Keratinocyte (primary cell): ENCODE results near the gene ADAMTSL1. TPM values are rescaled to one million over a fixed set of nuclear protein-coding genes. Genes with fewer than 3 reads are reported as not detected.

Source experiments
- DNase-seq: peaks from one replicate; pipeline ENCODE4 v3.0.0-alpha.2; 2011; ENCODE audit warnings: low read depth, missing footprints, low spot score
- FAIRE-seq: peaks from 2 replicates; lab custom pipeline; 2011; peaks lifted over from hg19 to GRCh38; lab: Jason Lieb, UNC
- H2AFZ ChIP-seq: 2 replicates; pipeline ENCODE4 v1.6.0; 2012; ENCODE audit warnings: low read length, control low read depth, inconsistent platforms; ENCODE audit not compliant: control insufficient read depth
- H3K27ac ChIP-seq: 2 replicates; pipeline ENCODE4 v1.5.1; 2011; ENCODE audit warnings: low read length; ENCODE audit not compliant: control insufficient read depth, insufficient read depth
- H3K27me3 ChIP-seq: 3 replicates; pipeline ENCODE4 v1.6.0; 2011; ENCODE audit warnings: low read length; ENCODE audit not compliant: control insufficient read depth, insufficient read depth; ENCODE audit errors: extremely low read depth
- H3K36me3 ChIP-seq, 2 experiments: 2 replicates in 1 of 2; 3 replicates in 1 of 2; pipeline ENCODE4 v1.5.1; 2011; ENCODE audit warnings: low read length in 2 of 2, mild to moderate bottlenecking in 1 of 2; ENCODE audit not compliant: control insufficient read depth in 2 of 2, insufficient read depth in 2 of 2; ENCODE audit errors: extremely low read depth in 1 of 2
- H3K4me1 ChIP-seq: 3 replicates; pipeline ENCODE4 v1.5.1; 2011; ENCODE audit warnings: low read length; ENCODE audit not compliant: control insufficient read depth, insufficient read depth; ENCODE audit errors: extremely low read depth
- H3K4me2 ChIP-seq: 3 replicates; pipeline ENCODE4 v1.6.0; 2011; ENCODE audit warnings: low read depth, low read length; ENCODE audit not compliant: control insufficient read depth, insufficient read depth; ENCODE audit errors: extremely low read depth
- H3K4me3 ChIP-seq, 3 experiments: fragments of 200-600 bp in 1 of 3; sonication (generic) in 1 of 3; 2 replicates in 2 of 3; 3 replicates in 1 of 3; pipeline ENCODE4 v1.5.1; 2011 to 2016; ENCODE audit warnings: low read length in 3 of 3, mild to moderate bottlenecking in 3 of 3, control low read depth in 2 of 3, inconsistent platforms in 1 of 3, low read depth in 1 of 3, mixed read lengths in 1 of 3, mixed run types in 1 of 3, moderate library complexity in 1 of 3; ENCODE audit not compliant: control insufficient read depth in 2 of 3, insufficient read depth in 2 of 3; ENCODE audit errors: extremely low read depth in 1 of 3
- H3K79me2 ChIP-seq: 2 replicates; pipeline ENCODE4 v1.6.0; 2012; ENCODE audit warnings: low read length; ENCODE audit not compliant: control insufficient read depth, insufficient read depth
- H3K9ac ChIP-seq: 3 replicates; pipeline ENCODE4 v1.6.0; 2011; ENCODE audit warnings: low read length; ENCODE audit not compliant: control insufficient read depth, insufficient read depth; ENCODE audit errors: extremely low read depth
- H3K9me1 ChIP-seq: 3 replicates; pipeline ENCODE4 v1.6.0; 2011; ENCODE audit warnings: low read length; ENCODE audit not compliant: control insufficient read depth, insufficient read depth; ENCODE audit errors: extremely low read depth
- H3K9me3 ChIP-seq: 2 replicates; pipeline ENCODE4 v1.5.1; 2012; ENCODE audit warnings: low read depth, low read length; ENCODE audit not compliant: control insufficient read depth
- H4K20me1 ChIP-seq: 3 replicates; pipeline ENCODE4 v1.6.0; 2011; ENCODE audit warnings: low read length; ENCODE audit not compliant: control insufficient read depth, insufficient read depth; ENCODE audit errors: extremely low read depth
- EZH2 ChIP-seq: IDR thresholded peaks from one replicate; pipeline ENCODE4 v1.6.1; 2012; ENCODE audit warnings: inconsistent platforms, mild to moderate bottlenecking, low read length, moderate library complexity
- dilution Hi-C: fragments of 300-500 bp; cut with MboI; formaldehyde crosslinking; loops from one replicate; pipeline ENCODE4 v1.7.0; 2020; ENCODE audit warnings: low sequenced_read_pairs; ENCODE audit not compliant: extremely low pct_ligation_motif_present
- polyA plus RNA-seq, 5 experiments: library from polyadenylated mRNA; depleted of rRNA in 3 of 5; stranded (reverse) in 3 of 5; stranded (forward) in 1 of 5; unstranded in 1 of 5; fragments of >200 nt; gene quantifications; 1 replicate in 1 of 5; 2 replicates in 3 of 5; 3 replicates in 1 of 5; pipeline versions ENCODE4 v1.2.1 to v1.2.3, GENCODE V29; 2011 to 2012; ENCODE audit warnings: missing spikeins in 2 of 5, low read depth in 1 of 5, low replicate concordance in 1 of 5
- TF ChIP-seq, protein P1 (sequence below), 3 experiments: IDR thresholded peaks in 1 of 3; conservative IDR thresholded peaks in 1 of 3; optimal IDR thresholded peaks in 1 of 3; 2 replicates in 2 of 3; 3 replicates in 1 of 3; pipeline versions ENCODE3 to v1.5.1; 2011; ENCODE audit warnings: low read length in 3 of 3, mild to moderate bottlenecking in 3 of 3, moderate library complexity in 2 of 3, control low read depth in 1 of 3, inconsistent platforms in 1 of 3; ENCODE audit not compliant: insufficient read depth in 2 of 3; ENCODE audit errors: extremely low read depth in 1 of 3

The ADAMTSL1 gene
- polyA plus RNA-seq, 1 donor (not counting 4 experiments of a cell fraction or from before 2014, with no cell fraction given) = 1.1 TPM

GRCh38 chr9:18482371-18482770 is 8.4 kb downstream of the ADAMTSL1 start:
- no peak for FAIRE-seq
- Histone ChIP-seq H3K79me2 (no peaks in the 10 kb centered on the region), H3K4me2 (no peak overlapping the region), H3K4me1 (no peaks in the 10 kb centered on the region), H3K9me1 (no peaks in the 10 kb centered on the region), H4K20me1 (no peaks in the 10 kb centered on the region), H3K27ac (no peak overlapping the region), H3K36me3 (no peaks in the 10 kb centered on the region), H3K27me3 (no peaks in the 10 kb centered on the region), H3K4me3 (no peak overlapping the region), H3K9me3 (no peaks in the 10 kb centered on the region), H2AFZ (no peak overlapping the region), H3K9ac (no peak overlapping the region)
- DNase-seq = no peak
- dilution Hi-C loops = loop anchor here (25.0 kb wide), 1 partner anchor 95 kb away; no protein-coding TSS in a partner anchor
- TF ChIP-seq EZH2 = no peak

GRCh38 chr9:18485714-18486113 is 11.8 kb downstream of the ADAMTSL1 start:
- Histone ChIP-seq H3K9me1 (no peaks in the 10 kb centered on the region), H3K4me1 (peaks cover 10% of the 10 kb centered on the region), H3K27me3 (no peaks in the 10 kb centered on the region), H2AFZ (no peak overlapping the region), H3K36me3 (no peaks in the 10 kb centered on the region), H3K4me3 (no peak overlapping the region), H4K20me1 (no peaks in the 10 kb centered on the region), H3K4me2 (no peak overlapping the region), H3K9me3 (no peaks in the 10 kb centered on the region), H3K79me2 (no peaks in the 10 kb centered on the region), H3K27ac (no peak overlapping the region), H3K9ac (no peak overlapping the region)
- dilution Hi-C loops = loop anchor here (25.0 kb wide), 1 partner anchor 98 kb away; no protein-coding TSS in a partner anchor
- FAIRE-seq (no peak), DNase-seq (no peak)
- TF ChIP-seq EZH2 = no peak
- TF ChIP-seq, protein P1, sequence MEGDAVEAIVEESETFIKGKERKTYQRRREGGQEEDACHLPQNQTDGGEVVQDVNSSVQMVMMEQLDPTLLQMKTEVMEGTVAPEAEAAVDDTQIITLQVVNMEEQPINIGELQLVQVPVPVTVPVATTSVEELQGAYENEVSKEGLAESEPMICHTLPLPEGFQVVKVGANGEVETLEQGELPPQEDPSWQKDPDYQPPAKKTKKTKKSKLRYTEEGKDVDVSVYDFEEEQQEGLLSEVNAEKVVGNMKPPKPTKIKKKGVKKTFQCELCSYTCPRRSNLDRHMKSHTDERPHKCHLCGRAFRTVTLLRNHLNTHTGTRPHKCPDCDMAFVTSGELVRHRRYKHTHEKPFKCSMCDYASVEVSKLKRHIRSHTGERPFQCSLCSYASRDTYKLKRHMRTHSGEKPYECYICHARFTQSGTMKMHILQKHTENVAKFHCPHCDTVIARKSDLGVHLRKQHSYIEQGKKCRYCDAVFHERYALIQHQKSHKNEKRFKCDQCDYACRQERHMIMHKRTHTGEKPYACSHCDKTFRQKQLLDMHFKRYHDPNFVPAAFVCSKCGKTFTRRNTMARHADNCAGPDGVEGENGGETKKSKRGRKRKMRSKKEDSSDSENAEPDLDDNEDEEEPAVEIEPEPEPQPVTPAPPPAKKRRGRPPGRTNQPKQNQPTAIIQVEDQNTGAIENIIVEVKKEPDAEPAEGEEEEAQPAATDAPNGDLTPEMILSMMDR (optimal IDR thresholded peaks at IDR 0.05 in 1 of 3, IDR thresholded peaks at IDR 0.05 in 1 of 3, conservative IDR thresholded peaks at IDR 0.05 in 1 of 3; ENCODE audit: extremely low read depth in 1 of 3, insufficient read depth in 2 of 3, low read length in 3 of 3) = no peak

DNA sequence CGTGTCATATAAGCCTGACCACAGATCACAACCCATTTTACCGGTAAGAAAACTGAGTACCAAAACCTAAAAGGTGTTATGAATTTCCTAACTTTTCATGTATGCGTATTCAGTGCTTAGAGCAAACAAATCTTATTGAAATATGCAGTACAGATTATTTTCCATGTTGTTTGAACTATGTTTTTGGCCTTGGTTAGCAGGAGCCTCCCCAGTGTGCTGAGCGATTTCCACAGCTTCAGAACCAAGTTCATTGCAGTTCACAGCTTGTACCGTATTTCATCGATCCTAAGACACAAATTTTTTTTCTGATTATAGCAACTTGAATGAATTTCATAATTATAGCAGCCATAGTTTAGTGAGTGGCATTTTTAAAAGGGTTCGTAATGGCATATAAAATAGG is 13.7 kb downstream of the ADAMTSL1 start:
- Histone ChIP-seq H3K9ac (no peak overlapping the region), H2AFZ (no peak overlapping the region)
- dilution Hi-C loops = loop anchor here (25.0 kb wide), 1 partner anchor 100 kb away; no protein-coding TSS in a partner anchor

More for the DNA sequence above, 13.7 kb downstream of the ADAMTSL1 start:
- TF ChIP-seq EZH2 = no peak
- TF ChIP-seq, protein P1 (optimal IDR thresholded peaks at IDR 0.05 in 1 of 3, IDR thresholded peaks at IDR 0.05 in 1 of 3, conservative IDR thresholded peaks at IDR 0.05 in 1 of 3; ENCODE audit: extremely low read depth in 1 of 3, insufficient read depth in 2 of 3, low read length in 3 of 3) = no peak
- no peaks in the 10 kb centered on the region for H3K9me3 ChIP-seq
- no peaks in the 10 kb centered on the region for H4K20me1 ChIP-seq
- peaks cover 25% of the 10 kb centered on the region for H3K4me1 ChIP-seq
- no peaks in the 10 kb centered on the region for H3K79me2 ChIP-seq
- DNase-seq (no peak), FAIRE-seq (no peak)
- H3K27me3 ChIP-seq = no peaks in the 10 kb centered on the region
- H3K36me3 ChIP-seq = no peaks in the 10 kb centered on the region
- no peak overlapping the region for H3K4me3 ChIP-seq
- H3K9me1 ChIP-seq = no peaks in the 10 kb centered on the region
- H3K4me2 ChIP-seq = no peak overlapping the region
- no peak overlapping the region for H3K27ac ChIP-seq
